ENCODE results near the gene GCN1.

GRCh38 chr12:120100630-120101029, 93.9 kb downstream of the GCN1 start:
- TF ChIP-seq CTCF (IDR thresholded peaks at IDR 0.05) (no peak), POLR2A (IDR thresholded peaks at IDR 0.05) (no peak)
